ENCODE results near the gene PIK3C3.

Gene PIK3C3

DNA sequence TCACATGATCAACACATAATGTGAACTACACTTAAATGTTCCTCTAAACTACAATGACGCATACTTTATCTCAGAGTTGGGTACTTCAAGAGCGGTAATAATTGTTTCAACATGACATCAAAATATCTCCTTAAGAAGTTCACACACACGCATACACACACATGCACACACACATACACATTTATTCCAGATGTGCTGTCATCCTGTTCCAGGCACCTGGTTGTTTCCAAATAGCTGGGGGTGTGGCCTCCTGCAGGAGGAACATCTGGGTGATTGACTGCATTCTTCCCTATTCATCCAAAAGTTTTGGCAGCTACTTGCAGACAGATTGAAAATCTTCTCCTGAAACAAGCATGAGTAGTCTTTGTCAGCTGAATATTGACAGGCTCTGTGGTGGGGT is 37.9 kb upstream of the PIK3C3 start:
- no peak overlapping the region for H3K4ac ChIP-seq (ENCODE audit: low read depth in 1 of 2, low read length in 2 of 2)
- no peaks in the 10 kb centered on the region for H3K4me1 ChIP-seq (ENCODE audit: control insufficient read depth, insufficient read depth, low read depth, low read length)
- no peak overlapping the region for H2AFZ ChIP-seq (ENCODE audit: low read depth, low read length)
- no peaks in the 10 kb centered on the region for H3K79me1 ChIP-seq (replicated peaks; ENCODE audit: low read length, poor library complexity, severe bottlenecking)
- DNase-seq, result no peak
- H2BK120ac ChIP-seq (ENCODE audit: low read depth, low read length), result no peak overlapping the region
- no peak overlapping the region for H3K4me3 ChIP-seq (ENCODE audit: insufficient read depth in 1 of 2, low read depth in 1 of 2, low read length in 2 of 2)
- H2BK15ac ChIP-seq (ENCODE audit: low read depth, poor library complexity, severe bottlenecking), result no peak overlapping the region
- no peak overlapping the region for H3K23ac ChIP-seq (ENCODE audit: low read length in 2 of 2)
- H3K27ac ChIP-seq (ENCODE audit: low read length, poor library complexity, severe bottlenecking), result no peak overlapping the region
- H3K4me2 ChIP-seq (ENCODE audit: low read length, poor library complexity, severe bottlenecking), result no peak overlapping the region
- no peak overlapping the region for H2AK5ac ChIP-seq (ENCODE audit: low read length, severe bottlenecking)
- 92% methylated on average over 3 of the region's 3 CpGs for WGBS
- H4K91ac ChIP-seq (ENCODE audit: low read length), result no peak overlapping the region
- H4K8ac ChIP-seq (ENCODE audit: low read length), result no peak overlapping the region
- no peak overlapping the region for H2BK5ac ChIP-seq (ENCODE audit: low read depth, low read length, poor library complexity, severe bottlenecking)
- H3K9me3 ChIP-seq (ENCODE audit: control insufficient read depth, low read length), result no peaks in the 10 kb centered on the region
- H2BK12ac ChIP-seq (ENCODE audit: low read length in 2 of 2), result no peak overlapping the region
- H3K14ac ChIP-seq (ENCODE audit: low read length in 2 of 2), result no peak overlapping the region
- peaks cover 0 to 8% of the 10 kb centered on the region in 2 experiments for H3K27me3 ChIP-seq (ENCODE audit: control insufficient read depth in 1 of 2, insufficient read depth in 1 of 2, low read length in 2 of 2)
- no peaks in the 10 kb centered on the region for H3K36me3 ChIP-seq (ENCODE audit: control insufficient read depth in 1 of 2, insufficient read depth in 2 of 2, low read depth in 1 of 2, low read length in 2 of 2)
- no peak overlapping the region for H3K9ac ChIP-seq (ENCODE audit: low read length)
- no peak overlapping the region for H3K18ac ChIP-seq (ENCODE audit: low read depth in 1 of 2, low read length in 2 of 2)

DNA sequence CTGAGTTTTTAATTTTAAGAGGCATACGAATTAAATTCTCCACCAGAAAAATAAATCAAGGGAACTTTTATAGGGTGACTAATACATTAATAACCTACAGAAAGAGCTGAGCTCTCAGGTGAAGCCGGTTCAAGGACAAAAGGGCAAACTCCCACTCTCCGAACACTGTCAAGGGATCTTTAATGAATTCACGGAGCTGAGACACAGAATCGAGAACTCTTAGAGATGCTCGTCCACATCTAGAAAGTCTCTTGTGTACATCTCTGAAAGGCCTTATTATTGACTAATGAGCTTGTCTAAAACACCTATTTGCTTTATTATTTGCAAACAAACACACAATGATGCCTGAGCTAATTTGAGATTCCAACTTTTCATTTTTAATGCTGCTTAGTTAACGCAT is 33.3 kb upstream of the PIK3C3 start:
- no peak for DNase-seq
- H3K4me1 ChIP-seq (ENCODE audit: control insufficient read depth, insufficient read depth, low read depth, low read length), result no peaks in the 10 kb centered on the region
- no peak overlapping the region for H4K91ac ChIP-seq (ENCODE audit: low read length)
- H3K36me3 ChIP-seq (ENCODE audit: control insufficient read depth in 1 of 2, insufficient read depth in 2 of 2, low read depth in 1 of 2, low read length in 2 of 2), result no peaks in the 10 kb centered on the region
- no peak overlapping the region for H3K9ac ChIP-seq (ENCODE audit: low read length)
- no peak overlapping the region for H3K18ac ChIP-seq (ENCODE audit: low read depth in 1 of 2, low read length in 2 of 2)
- H4K8ac ChIP-seq (ENCODE audit: low read length), result no peak overlapping the region
- H3K4me2 ChIP-seq (ENCODE audit: low read length, poor library complexity, severe bottlenecking), result no peak overlapping the region
- no peak overlapping the region for H2BK15ac ChIP-seq (ENCODE audit: low read depth, poor library complexity, severe bottlenecking)
- H2AFZ ChIP-seq (ENCODE audit: low read depth, low read length), result no peak overlapping the region
- no peaks in the 10 kb centered on the region for H3K9me3 ChIP-seq (ENCODE audit: control insufficient read depth, low read length)
- H2BK120ac ChIP-seq (ENCODE audit: low read depth, low read length), result no peak overlapping the region
- no peak overlapping the region for H3K23ac ChIP-seq (ENCODE audit: low read length in 2 of 2)
- no peak overlapping the region for H3K27ac ChIP-seq (ENCODE audit: low read length, poor library complexity, severe bottlenecking)
- H2BK12ac ChIP-seq (ENCODE audit: low read length in 2 of 2), result no peak overlapping the region
- WGBS, result 96% methylated on average over 7 of the region's 7 CpGs
- no peak overlapping the region for H2AK5ac ChIP-seq (ENCODE audit: low read length, severe bottlenecking)
- H3K4me3 ChIP-seq (ENCODE audit: insufficient read depth in 1 of 2, low read depth in 1 of 2, low read length in 2 of 2), result no peak overlapping the region
- no peak overlapping the region for H2BK5ac ChIP-seq (ENCODE audit: low read depth, low read length, poor library complexity, severe bottlenecking)
- no peak overlapping the region for H3K4ac ChIP-seq (ENCODE audit: low read depth in 1 of 2, low read length in 2 of 2)
- no peaks in the 10 kb centered on the region for H3K79me1 ChIP-seq (replicated peaks; ENCODE audit: low read length, poor library complexity, severe bottlenecking)
- no peaks in the 10 kb centered on the region for H3K27me3 ChIP-seq (ENCODE audit: control insufficient read depth in 1 of 2, insufficient read depth in 1 of 2, low read length in 2 of 2)
- no peak overlapping the region for H3K14ac ChIP-seq (ENCODE audit: low read length in 2 of 2)

DNA sequence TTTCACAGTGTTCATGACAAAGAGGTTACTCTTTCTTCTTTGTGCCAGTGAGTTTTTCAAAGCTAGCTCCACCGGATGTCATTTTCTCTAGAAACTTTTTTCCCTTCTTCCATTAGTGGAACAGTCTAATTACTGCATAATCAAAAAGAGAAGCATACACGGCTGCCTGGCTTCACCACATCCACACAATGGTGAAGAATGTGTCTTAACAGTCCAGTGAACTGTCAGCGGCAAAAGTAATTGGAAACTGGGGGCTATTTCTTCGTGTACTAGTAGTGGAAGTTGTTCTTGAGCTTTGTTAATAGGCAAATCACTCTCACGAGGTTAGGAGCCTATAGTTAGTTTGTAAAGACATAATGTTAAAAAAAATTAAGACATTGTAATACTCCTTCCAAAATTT is 32.9 kb upstream of the PIK3C3 start:
- Histone ChIP-seq H2BK120ac (ENCODE audit: low read depth, low read length) (no peak overlapping the region), H3K23ac (ENCODE audit: low read length in 2 of 2) (no peak overlapping the region), H3K4me2 (ENCODE audit: low read length, poor library complexity, severe bottlenecking) (no peak overlapping the region), H2BK5ac (ENCODE audit: low read depth, low read length, poor library complexity, severe bottlenecking) (no peak overlapping the region), H3K27me3 (ENCODE audit: control insufficient read depth in 1 of 2, insufficient read depth in 1 of 2, low read length in 2 of 2) (no peaks in the 10 kb centered on the region), H3K4me1 (ENCODE audit: control insufficient read depth, insufficient read depth, low read depth, low read length) (no peaks in the 10 kb centered on the region), H3K4me3 (ENCODE audit: insufficient read depth in 1 of 2, low read depth in 1 of 2, low read length in 2 of 2) (no peak overlapping the region), H3K9ac (ENCODE audit: low read length) (no peak overlapping the region), H2AK5ac (ENCODE audit: low read length, severe bottlenecking) (no peak overlapping the region), H3K36me3 (ENCODE audit: control insufficient read depth in 1 of 2, insufficient read depth in 2 of 2, low read depth in 1 of 2, low read length in 2 of 2) (no peaks in the 10 kb centered on the region), H3K9me3 (ENCODE audit: control insufficient read depth, low read length) (no peaks in the 10 kb centered on the region), H3K18ac (ENCODE audit: low read depth in 1 of 2, low read length in 2 of 2) (no peak overlapping the region), H2AFZ (ENCODE audit: low read depth, low read length) (no peak overlapping the region), H2BK15ac (ENCODE audit: low read depth, poor library complexity, severe bottlenecking) (no peak overlapping the region), H3K79me1 (replicated peaks; ENCODE audit: low read length, poor library complexity, severe bottlenecking) (no peaks in the 10 kb centered on the region), H3K27ac (ENCODE audit: low read length, poor library complexity, severe bottlenecking) (no peak overlapping the region), H4K91ac (ENCODE audit: low read length) (no peak overlapping the region), H3K14ac (ENCODE audit: low read length in 2 of 2) (no peak overlapping the region), H4K8ac (ENCODE audit: low read length) (no peak overlapping the region), H2BK12ac (ENCODE audit: low read length in 2 of 2) (no peak overlapping the region), H3K4ac (ENCODE audit: low read depth in 1 of 2, low read length in 2 of 2) (no peak overlapping the region)
- DNase-seq, result no peak
- 93% methylated on average over 4 of the region's 5 CpGs for WGBS

DNA sequence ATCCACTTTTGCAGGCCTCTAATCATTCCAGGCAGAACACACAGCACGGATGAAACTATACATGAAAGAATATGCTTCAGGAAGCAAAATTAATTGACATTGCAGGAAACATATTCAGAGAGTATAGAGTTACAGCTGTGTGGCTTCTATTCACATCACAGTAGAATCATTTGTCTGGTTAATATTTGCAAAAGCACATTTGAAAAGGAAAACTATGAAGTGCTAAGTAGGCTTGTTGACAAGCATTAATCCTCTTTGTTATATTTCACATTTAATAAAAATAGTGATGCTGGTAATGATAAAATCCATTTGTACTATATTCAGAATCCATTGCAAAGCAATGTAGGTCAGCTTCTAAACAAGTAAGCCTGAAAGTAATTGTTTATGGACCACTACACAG is 32.2 kb upstream of the PIK3C3 start:
- Histone ChIP-seq H3K9ac (ENCODE audit: low read length) (no peak overlapping the region), H3K14ac (ENCODE audit: low read length in 2 of 2) (no peak overlapping the region), H3K27ac (ENCODE audit: low read length, poor library complexity, severe bottlenecking) (no peak overlapping the region), H3K4me2 (ENCODE audit: low read length, poor library complexity, severe bottlenecking) (no peak overlapping the region), H4K91ac (ENCODE audit: low read length) (no peak overlapping the region), H3K4me3 (ENCODE audit: insufficient read depth in 1 of 2, low read depth in 1 of 2, low read length in 2 of 2) (no peak overlapping the region), H3K4me1 (ENCODE audit: control insufficient read depth, insufficient read depth, low read depth, low read length) (no peaks in the 10 kb centered on the region), H4K8ac (ENCODE audit: low read length) (no peak overlapping the region), H2BK120ac (ENCODE audit: low read depth, low read length) (no peak overlapping the region), H3K23ac (ENCODE audit: low read length in 2 of 2) (no peak overlapping the region), H2AFZ (ENCODE audit: low read depth, low read length) (no peak overlapping the region), H3K4ac (ENCODE audit: low read depth in 1 of 2, low read length in 2 of 2) (no peak overlapping the region), H2BK5ac (ENCODE audit: low read depth, low read length, poor library complexity, severe bottlenecking) (no peak overlapping the region), H3K18ac (ENCODE audit: low read depth in 1 of 2, low read length in 2 of 2) (no peak overlapping the region), H3K9me3 (ENCODE audit: control insufficient read depth, low read length) (no peaks in the 10 kb centered on the region), H3K36me3 (ENCODE audit: control insufficient read depth in 1 of 2, insufficient read depth in 2 of 2, low read depth in 1 of 2, low read length in 2 of 2) (no peaks in the 10 kb centered on the region), H3K27me3 (ENCODE audit: control insufficient read depth in 1 of 2, insufficient read depth in 1 of 2, low read length in 2 of 2) (no peaks in the 10 kb centered on the region), H2AK5ac (ENCODE audit: low read length, severe bottlenecking) (no peak overlapping the region), H3K79me1 (replicated peaks; ENCODE audit: low read length, poor library complexity, severe bottlenecking) (no peaks in the 10 kb centered on the region), H2BK15ac (ENCODE audit: low read depth, poor library complexity, severe bottlenecking) (no peak overlapping the region), H2BK12ac (ENCODE audit: low read length in 2 of 2) (no peak overlapping the region)
- no CpG with 5 or more reads among the region's 1 CpG for WGBS
- DNase-seq, result no peak

Data from mesenchymal stem cell (in vitro differentiated cells and primary cell).